Testis (tissue), 2 donors: ENCODE results near the gene DNLZ.

Source experiments
- POLR2A ChIP-seq: fragments of 450-650 bp; IDR thresholded peaks from one replicate; pipeline ENCODE4 v1.6.1; 2017; ENCODE audit warnings: antibody characterized with exemption, mild to moderate bottlenecking, moderate library complexity
- TF ChIP-seq, protein P1 (sequence below), 3 experiments: fragments of 450-650 bp in 2 of 3; fragments of 200-600 bp in 1 of 3; sonication (generic) in 1 of 3; IDR thresholded peaks; one replicate each; pipeline ENCODE4 v1.5.1; 2016 to 2019; ENCODE audit warnings: antibody characterized with exemption in 3 of 3, mild to moderate bottlenecking in 2 of 3, moderate library complexity in 1 of 3

DNA sequence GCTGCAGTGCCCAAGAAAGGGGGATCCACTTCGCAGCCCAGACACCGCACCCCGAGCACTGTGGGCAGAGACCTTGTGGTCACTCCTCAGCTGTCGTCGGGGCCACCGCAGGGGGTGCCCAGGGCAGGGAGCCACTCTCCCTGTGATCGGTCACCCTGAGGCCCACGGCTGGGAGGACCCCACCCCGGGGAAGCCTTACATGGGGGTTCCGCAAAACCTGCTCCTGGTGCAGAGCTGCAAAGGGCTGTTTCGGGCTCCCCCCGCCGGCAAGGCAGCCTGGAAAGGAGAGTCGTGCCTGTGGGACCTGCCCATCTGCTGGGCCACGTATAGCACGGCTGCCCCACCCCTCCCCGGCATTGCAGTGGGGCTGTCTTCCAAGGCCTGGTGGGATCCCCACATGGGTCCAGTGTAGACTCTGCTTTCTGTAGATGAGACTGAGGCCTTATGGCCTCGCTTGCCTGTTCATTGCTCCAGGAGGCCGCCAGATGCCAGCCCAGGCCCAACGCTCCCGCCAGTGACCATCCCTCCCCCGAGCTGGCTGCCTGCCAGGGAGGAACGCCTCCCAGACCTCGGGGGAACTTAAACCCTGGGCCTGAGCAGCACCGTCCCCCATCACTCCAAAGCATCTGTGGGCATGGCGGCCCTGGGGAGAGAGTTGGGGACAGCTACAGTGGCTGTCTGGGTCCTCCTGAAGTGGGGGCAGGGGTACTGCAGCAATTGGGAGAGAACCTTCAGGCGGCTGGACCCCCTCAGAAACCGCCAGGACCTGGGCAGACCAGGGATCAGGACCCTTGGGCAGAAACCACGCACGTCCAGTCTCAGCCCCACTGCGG lies 1.6 kb upstream of the DNLZ start:
- TF ChIP-seq, protein P1, sequence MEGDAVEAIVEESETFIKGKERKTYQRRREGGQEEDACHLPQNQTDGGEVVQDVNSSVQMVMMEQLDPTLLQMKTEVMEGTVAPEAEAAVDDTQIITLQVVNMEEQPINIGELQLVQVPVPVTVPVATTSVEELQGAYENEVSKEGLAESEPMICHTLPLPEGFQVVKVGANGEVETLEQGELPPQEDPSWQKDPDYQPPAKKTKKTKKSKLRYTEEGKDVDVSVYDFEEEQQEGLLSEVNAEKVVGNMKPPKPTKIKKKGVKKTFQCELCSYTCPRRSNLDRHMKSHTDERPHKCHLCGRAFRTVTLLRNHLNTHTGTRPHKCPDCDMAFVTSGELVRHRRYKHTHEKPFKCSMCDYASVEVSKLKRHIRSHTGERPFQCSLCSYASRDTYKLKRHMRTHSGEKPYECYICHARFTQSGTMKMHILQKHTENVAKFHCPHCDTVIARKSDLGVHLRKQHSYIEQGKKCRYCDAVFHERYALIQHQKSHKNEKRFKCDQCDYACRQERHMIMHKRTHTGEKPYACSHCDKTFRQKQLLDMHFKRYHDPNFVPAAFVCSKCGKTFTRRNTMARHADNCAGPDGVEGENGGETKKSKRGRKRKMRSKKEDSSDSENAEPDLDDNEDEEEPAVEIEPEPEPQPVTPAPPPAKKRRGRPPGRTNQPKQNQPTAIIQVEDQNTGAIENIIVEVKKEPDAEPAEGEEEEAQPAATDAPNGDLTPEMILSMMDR (IDR thresholded peaks at IDR 0.05): no peak
- no peak for TF ChIP-seq POLR2A
